Endothelial cell of umbilical vein (primary cell): ENCODE results near the gene COPZ2. TPM values are rescaled to one million over a fixed set of nuclear protein-coding genes. Genes with fewer than 3 reads are reported as not detected.
"Not testable (repeated sequence)": the region's sequence is repeated elsewhere in the genome, so short reads cannot be mapped to it uniquely, and the experiment has no call there.

ENCODE experiments used
- BruUV-seq: library from RNA; stranded (reverse); fragments of 400-500 nt; replicated peaks from 2 replicates; lab custom pipeline; 2021; lab: Mats Ljungman, UMichigan
- CTCF ChIA-PET: fragments of 300-600, 350-600 bp; sonication (Branson Sonifier 250); formaldehyde crosslinking; loops from one replicate; lab custom pipeline; 2021; ENCODE audit warnings: antibody characterized with exemption, inconsistent platforms; lab: Charles Lee
- POLR2A ChIA-PET: fragments of 300-600, 350-600 bp; sonication (Branson Sonifier 250); formaldehyde crosslinking; loops from one replicate; lab custom pipeline; 2021; ENCODE audit warnings: antibody characterized with exemption, inconsistent platforms; lab: Charles Lee
- DNase-seq: peaks from one replicate; pipeline ENCODE4 v3.0.0-alpha.2; 2011; ENCODE audit warnings: low read depth, low spot score
- FAIRE-seq: peaks from 2 replicates; lab custom pipeline; 2011; peaks lifted over from hg19 to GRCh38; lab: Jason Lieb, UNC
- H2AFZ ChIP-seq: 2 replicates; pipeline ENCODE4 v1.6.0; 2012; ENCODE audit warnings: low read depth, low read length, control low read depth, inconsistent platforms
- H3K27ac ChIP-seq: 2 replicates; pipeline ENCODE4 v1.5.1; 2011; ENCODE audit warnings: low read depth, mild to moderate bottlenecking, control low read depth, low read length, moderate library complexity; ENCODE audit not compliant: insufficient read depth
- H3K27me3 ChIP-seq, 2 experiments: 2 replicates each; pipeline versions ENCODE4 v1.6.0 to v1.6.1; 2011; ENCODE audit warnings: low read length in 2 of 2, mixed read lengths in 1 of 2; ENCODE audit not compliant: control insufficient read depth in 2 of 2, insufficient read depth in 2 of 2
- H3K36me3 ChIP-seq, 2 experiments: 2 replicates in 1 of 2; 3 replicates in 1 of 2; pipeline ENCODE4 v1.5.1; 2011; ENCODE audit warnings: low read length in 2 of 2, mild to moderate bottlenecking in 1 of 2, moderate library complexity in 1 of 2; ENCODE audit not compliant: control insufficient read depth in 2 of 2, insufficient read depth in 2 of 2; ENCODE audit errors: extremely low read depth in 1 of 2
- H3K4me1 ChIP-seq: 3 replicates; pipeline ENCODE4 v1.5.1; 2011; ENCODE audit warnings: mild to moderate bottlenecking, low read length; ENCODE audit not compliant: control insufficient read depth, insufficient read depth; ENCODE audit errors: extremely low read depth
- H3K4me2 ChIP-seq: 2 replicates; pipeline ENCODE4 v1.6.1; 2011; ENCODE audit warnings: low read length, control low read depth, mixed read lengths; ENCODE audit not compliant: insufficient read depth
- H3K4me3 ChIP-seq, 3 experiments: fragments of 200-600 bp in 1 of 3; sonication (generic), shearing (Covaris generic) in 1 of 3; replicated peaks in 1 of 3; 2 replicates each; pipeline ENCODE4 v1.5.1; 2011 to 2016; ENCODE audit warnings: control low read depth in 3 of 3, low read length in 3 of 3, mild to moderate bottlenecking in 2 of 3, inconsistent platforms in 1 of 3, low read depth in 1 of 3, moderate library complexity in 1 of 3; ENCODE audit not compliant: insufficient read depth in 1 of 3
- H3K79me2 ChIP-seq: 2 replicates; pipeline ENCODE4 v1.6.0; 2012; ENCODE audit warnings: low read length, inconsistent platforms; ENCODE audit not compliant: control insufficient read depth, insufficient read depth
- H3K9ac ChIP-seq: replicated peaks from 2 replicates; pipeline ENCODE3; 2011; ENCODE audit warnings: low read length, control low read depth; ENCODE audit not compliant: insufficient read depth; ENCODE audit errors: extremely low read depth
- H3K9me1 ChIP-seq: replicated peaks from 3 replicates; pipeline ENCODE4 v1.6.0; 2011; ENCODE audit warnings: mild to moderate bottlenecking, low read length; ENCODE audit not compliant: control insufficient read depth, insufficient read depth; ENCODE audit errors: extremely low read depth
- H3K9me3 ChIP-seq: replicated peaks from 2 replicates; pipeline ENCODE4 v1.5.1; 2012; ENCODE audit warnings: low read length, inconsistent platforms; ENCODE audit not compliant: control insufficient read depth, insufficient read depth
- H4K20me1 ChIP-seq: replicated peaks from 2 replicates; pipeline ENCODE3; 2011; ENCODE audit warnings: mild to moderate bottlenecking, low read length; ENCODE audit not compliant: control insufficient read depth, insufficient read depth; ENCODE audit errors: extremely low read depth
- CTCF ChIP-seq, 2 donors: IDR thresholded peaks; 1 replicate in 1 of 2; 2 replicates in 1 of 2; pipeline ENCODE4 v1.5.1; 2011; ENCODE audit warnings: low read length in 2 of 2, mild to moderate bottlenecking in 2 of 2, moderate library complexity in 2 of 2, control low read depth in 1 of 2, inconsistent platforms in 1 of 2, low read depth in 1 of 2; ENCODE audit not compliant: insufficient read depth in 1 of 2; ENCODE audit errors: extremely low read depth in 1 of 2
- EZH2 ChIP-seq: IDR thresholded peaks from 2 replicates; pipeline ENCODE4 v1.6.1; 2012; ENCODE audit warnings: borderline replicate concordance, low read depth, mild to moderate bottlenecking, moderate library complexity, low read length, inconsistent platforms; ENCODE audit not compliant: severe bottlenecking
- FOS ChIP-seq: IDR thresholded peaks from 2 replicates; pipeline ENCODE4 v1.6.1; 2011; ENCODE audit warnings: mild to moderate bottlenecking, low read length, moderate library complexity, borderline replicate concordance; ENCODE audit not compliant: insufficient read depth
- GATA2 ChIP-seq: IDR thresholded peaks from 2 replicates; pipeline ENCODE4 v1.7.0; 2011; ENCODE audit warnings: low read depth, mild to moderate bottlenecking, moderate library complexity, mixed read lengths, low read length; ENCODE audit not compliant: insufficient read length, insufficient read depth
- JUN ChIP-seq: IDR thresholded peaks from 2 replicates; pipeline ENCODE4 v1.6.1; 2011; ENCODE audit warnings: borderline replicate concordance, low read depth; ENCODE audit not compliant: insufficient read length, insufficient read depth
- MAX ChIP-seq: IDR thresholded peaks from 2 replicates; pipeline ENCODE4 v1.6.1; 2011; ENCODE audit not compliant: insufficient read depth, insufficient read length
- MYC ChIP-seq: IDR thresholded peaks from one replicate; pipeline ENCODE4 v1.6.1; 2011; ENCODE audit warnings: mild to moderate bottlenecking, low read depth, low read length
- POLR2A ChIP-seq: IDR thresholded peaks from 2 replicates; pipeline ENCODE4 v1.6.1; 2012; ENCODE audit warnings: low read depth, mild to moderate bottlenecking, control low read depth, low read length
- POLR2AphosphoS5 ChIP-seq: IDR thresholded peaks from 2 replicates; pipeline ENCODE4 v1.6.1; 2012; ENCODE audit warnings: low read depth, mild to moderate bottlenecking, control low read depth, low read length, moderate library complexity; ENCODE audit not compliant: insufficient read depth
- dilution Hi-C: fragments of 300-500 bp; cut with MboI; formaldehyde crosslinking; loops from one replicate; pipeline ENCODE4 v1.15.0; 2019; ENCODE audit warnings: low sequenced_read_pairs; ENCODE audit not compliant: extremely low pct_ligation_motif_present
- intact Hi-C: fragments of 100-400 bp; cut with micrococcal nuclease; formaldehyde crosslinking; loops from one replicate; pipeline ENCODE4 v1.10.0; 2022
- polyA plus RNA-seq, 4 experiments: library from polyadenylated mRNA; depleted of rRNA in 3 of 4; stranded (reverse) in 3 of 4; unstranded in 1 of 4; fragments of >200 nt; gene quantifications; 2 replicates each; pipeline versions ENCODE4 v1.2.1 to v1.2.3, GENCODE V29; 2011 to 2012; ENCODE audit warnings: missing spikeins in 1 of 4
- total RNA-seq: library from RNA; stranded (reverse); gene quantifications from 2 replicates; pipeline ENCODE4 v1.2.3, GENCODE V29; 2021

COPZ2 gene
- total and polyA plus RNA-seq, 2 donors (not counting 3 experiments of a cell fraction or from before 2014, with no cell fraction given) = 16.3 to 28.1 TPM

DNA sequence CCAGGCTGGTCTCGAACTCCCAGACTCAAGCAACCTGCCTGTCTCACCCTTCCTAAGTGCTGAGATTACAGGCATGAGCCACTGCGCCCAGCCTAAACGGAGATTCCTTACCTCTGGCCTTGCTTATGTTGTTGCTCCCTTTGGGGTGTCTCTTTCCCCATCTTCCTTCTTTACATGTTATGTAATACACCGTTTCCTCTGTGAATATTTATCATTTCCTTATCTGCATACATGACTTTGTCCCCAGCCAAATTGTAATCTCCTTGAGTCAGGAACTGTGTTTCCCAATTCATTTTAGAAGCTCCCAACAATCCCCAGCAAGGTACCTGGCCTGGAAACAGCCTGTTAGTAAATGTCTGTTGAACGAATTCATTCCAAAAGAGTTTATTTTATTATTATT lies 15.7 kb downstream of the COPZ2 start:
- ChIA-PET CTCF (interaction anchor here (1.2 to 9.6 kb wide), 2 partner anchors 45 to 132 kb away, joined by 4 to 469 read pairs; partner anchors contain the start of gene CDK5RAP3), POLR2A (interaction anchor here (0.6 kb wide), 1 partner anchor 14 kb away, joined by 3 read pairs; no protein-coding TSS in a partner anchor)
- H3K27ac ChIP-seq = no peak overlapping the region
- no peaks in the 10 kb centered on the region for H3K9me1 ChIP-seq
- no peak overlapping the region for H2AFZ ChIP-seq
- H3K4me2 ChIP-seq = no peak overlapping the region
- intact Hi-C loops = loop anchor here (10.0 kb wide), 2 partner anchors 223 to 313 kb away; no protein-coding TSS in a partner anchor
- BruUV-seq = no TSS peak
- H3K9me3 ChIP-seq = no peaks in the 10 kb centered on the region
- no peaks in the 10 kb centered on the region for H3K36me3 ChIP-seq
- no peaks in the 10 kb centered on the region for H4K20me1 ChIP-seq
- dilution Hi-C loops = no loop called here
- FAIRE-seq (no peak), DNase-seq (no peak)
- no peak overlapping the region for H3K4me3 ChIP-seq
- H3K9ac ChIP-seq = no peak overlapping the region
- no peaks in the 10 kb centered on the region for H3K79me2 ChIP-seq
- H3K27me3 ChIP-seq = no peaks in the 10 kb centered on the region
- TF ChIP-seq GATA2 (no peak), JUN (no peak), POLR2AphosphoS5 (no peak), CTCF (IDR thresholded peaks at IDR 0.05; ENCODE audit: extremely low read depth in 1 of 2, insufficient read depth in 1 of 2, low read depth in 1 of 2, low read length in 2 of 2) (no peak), MAX (no peak), POLR2A (no peak), FOS (no peak), MYC (no peak), EZH2 (no peak)
- peaks cover 26% of the 10 kb centered on the region for H3K4me1 ChIP-seq

DNA sequence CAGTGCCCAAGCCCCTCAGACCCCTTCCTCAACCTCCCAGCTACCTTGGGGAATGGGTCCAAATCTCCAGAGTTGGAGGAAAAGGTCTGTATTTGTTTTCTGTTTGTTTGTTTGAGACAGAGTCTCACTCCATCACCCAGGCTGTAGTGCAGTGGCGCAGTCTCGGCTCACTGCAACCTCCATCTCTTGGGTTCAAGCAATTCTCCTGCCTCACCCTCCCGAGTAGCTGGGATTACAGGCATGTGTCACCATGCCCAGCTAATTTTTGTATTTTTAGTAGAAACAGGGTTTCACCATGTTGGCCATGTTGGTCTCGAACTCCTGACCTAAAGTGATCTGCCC lies 19.8 kb downstream of the COPZ2 start:
- H3K9ac ChIP-seq, H3K27me3 ChIP-seq, BruUV-seq, H3K4me1 ChIP-seq, H3K27ac ChIP-seq, H3K4me3 ChIP-seq, H3K4me2 ChIP-seq, H2AFZ ChIP-seq, dilution Hi-C loops, H3K79me2 ChIP-seq, H3K9me3 ChIP-seq, H3K9me1 ChIP-seq, H3K36me3 ChIP-seq, FAIRE-seq, POLR2A ChIA-PET, H4K20me1 ChIP-seq, DNase-seq: not testable (repeated sequence)
- CTCF ChIA-PET = interaction anchor here (0.5 to 9.6 kb wide), 28 partner anchors 9 to 212 kb away, joined by 3 to 469 read pairs (median 5); partner anchors contain the start of genes CDK5RAP3, PRR15L, SCRN2 and SP2
- intact Hi-C loops = loop anchor here (1.0 to 2.0 kb wide), 4 partner anchors 15 to 122 kb away; no protein-coding TSS in a partner anchor
